IPS-NIHi7 (cell line): Measurements from ENCODE around the gene ELAVL1.

Experiments used
- DNase-seq: peaks from one replicate; pipeline ENCODE4 v3.0.0; 2012; ENCODE audit warnings: mixed read lengths; ENCODE audit errors: extremely low spot score

ELAVL1 gene

DNA sequence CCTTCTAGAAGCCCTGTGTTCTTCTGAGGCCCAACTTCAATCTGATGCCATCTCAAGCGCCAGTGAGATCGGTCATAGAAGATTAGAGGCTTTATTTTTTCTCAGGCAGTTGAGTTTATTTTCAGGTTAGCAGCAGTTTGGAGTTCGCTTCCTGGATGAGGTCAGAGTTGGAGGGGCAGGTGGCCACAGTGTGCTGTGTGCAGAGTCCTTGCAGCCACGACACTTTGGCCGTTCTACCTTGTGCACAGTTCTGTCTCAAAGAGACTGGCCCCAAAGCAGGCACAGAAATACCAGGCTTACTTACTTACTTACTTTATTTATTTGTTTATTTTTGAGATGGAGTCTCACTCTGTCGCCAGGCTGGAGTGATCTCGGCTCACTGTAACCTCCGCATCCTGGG, 15.9 kb upstream of the ELAVL1 start:
- DNase-seq = no peak

DNA sequence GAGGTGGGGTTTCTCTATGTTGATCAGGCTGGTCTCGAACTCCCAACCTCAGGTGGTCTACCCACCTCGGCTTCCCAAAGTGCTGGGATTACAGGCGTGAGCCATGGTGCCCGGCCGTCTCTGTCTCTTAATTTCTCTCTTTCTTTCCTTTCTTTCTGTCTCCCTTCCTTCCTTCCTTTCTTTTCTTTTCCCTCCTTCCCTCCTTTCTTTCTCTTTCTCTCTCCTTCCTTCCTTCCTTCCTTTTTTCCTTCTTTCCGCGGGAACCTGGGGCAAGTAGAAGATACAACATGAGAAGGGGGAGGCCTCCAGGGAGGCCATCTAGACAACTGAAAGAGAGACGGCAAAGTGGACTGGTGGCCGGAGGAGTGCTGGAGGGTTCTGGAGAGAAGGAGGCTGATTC, 15.2 kb upstream of the ELAVL1 start:
- no peak for DNase-seq

DNA sequence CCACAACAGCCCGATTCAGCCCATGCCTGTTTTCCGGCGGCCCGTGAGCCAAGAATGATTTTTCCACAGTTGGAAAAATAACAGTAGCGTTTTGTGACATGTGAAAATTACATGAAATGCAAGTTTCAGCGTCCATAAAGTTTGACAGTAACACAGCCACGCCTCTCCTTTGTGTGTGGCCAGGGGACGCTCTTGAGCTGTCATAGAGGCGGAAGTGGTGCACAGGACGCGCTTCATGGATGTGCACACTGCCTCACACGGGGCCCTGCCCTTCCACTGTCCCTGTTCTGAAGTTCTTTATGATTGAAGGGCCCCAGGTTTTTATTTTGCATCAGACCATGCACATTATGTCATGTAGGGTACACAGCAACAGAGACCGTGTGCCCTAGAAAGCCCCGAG, 12.4 kb upstream of the ELAVL1 start:
- peak; percentile 50 for DNase-seq

DNA sequence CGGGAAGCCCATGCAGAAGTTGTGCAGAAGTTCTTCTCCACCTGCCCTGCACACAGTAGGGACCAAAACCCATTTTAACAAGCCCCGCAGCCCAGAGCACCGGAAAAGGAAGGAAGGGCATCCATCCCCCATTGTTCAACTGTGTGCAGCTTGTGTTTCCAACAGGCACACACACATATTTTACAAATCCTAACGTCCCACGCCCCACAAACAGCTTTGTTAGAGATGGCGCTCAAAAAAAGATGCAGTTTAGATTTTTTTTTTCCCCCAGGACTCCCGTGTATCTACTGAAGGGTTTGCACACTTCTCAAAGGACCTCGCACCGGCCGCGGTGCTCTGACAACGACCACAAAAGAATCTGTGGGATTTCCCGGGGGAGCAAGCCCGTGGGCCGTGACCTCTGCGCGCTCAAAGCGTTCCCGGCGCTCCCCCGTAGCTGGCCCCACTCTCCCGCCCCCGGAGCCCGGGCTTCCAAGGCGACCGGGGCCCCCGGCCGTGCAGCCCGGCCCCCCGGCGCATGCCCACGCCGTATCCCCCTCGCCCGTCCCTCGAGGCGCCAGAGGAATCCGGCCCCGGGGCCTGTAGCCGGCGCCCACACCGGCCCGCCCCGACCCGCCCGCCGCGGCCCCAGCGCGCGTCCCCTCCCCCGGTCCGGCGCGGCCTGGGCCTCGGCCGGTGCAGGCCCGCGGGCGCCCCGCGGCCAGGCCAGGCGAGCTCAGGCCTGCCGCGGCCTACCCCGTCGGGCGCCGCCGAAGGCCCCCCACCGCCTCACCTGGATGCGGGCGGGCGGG, 523 bp downstream of the ELAVL1 start:
- DNase-seq = no peak

DNA sequence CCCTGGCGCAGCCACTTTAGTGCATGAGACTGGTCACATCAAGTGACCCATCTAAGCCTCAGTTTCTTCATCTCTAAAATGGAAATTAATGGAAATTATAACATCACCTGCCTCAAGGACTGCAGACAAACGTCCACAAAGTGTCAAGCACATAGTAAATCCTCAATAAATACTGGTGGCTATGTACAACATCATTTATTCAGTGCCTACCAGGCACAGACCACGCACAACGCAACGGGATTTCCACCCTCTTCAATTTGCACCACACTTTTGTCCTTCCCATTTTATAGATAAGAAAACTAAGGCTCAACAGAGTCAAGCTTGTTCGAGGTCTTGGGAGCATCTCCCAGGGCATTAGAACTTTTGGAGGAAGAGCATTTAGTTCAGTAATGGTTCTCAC, 1.4 kb downstream of the ELAVL1 start:
- DNase-seq = no peak

DNA sequence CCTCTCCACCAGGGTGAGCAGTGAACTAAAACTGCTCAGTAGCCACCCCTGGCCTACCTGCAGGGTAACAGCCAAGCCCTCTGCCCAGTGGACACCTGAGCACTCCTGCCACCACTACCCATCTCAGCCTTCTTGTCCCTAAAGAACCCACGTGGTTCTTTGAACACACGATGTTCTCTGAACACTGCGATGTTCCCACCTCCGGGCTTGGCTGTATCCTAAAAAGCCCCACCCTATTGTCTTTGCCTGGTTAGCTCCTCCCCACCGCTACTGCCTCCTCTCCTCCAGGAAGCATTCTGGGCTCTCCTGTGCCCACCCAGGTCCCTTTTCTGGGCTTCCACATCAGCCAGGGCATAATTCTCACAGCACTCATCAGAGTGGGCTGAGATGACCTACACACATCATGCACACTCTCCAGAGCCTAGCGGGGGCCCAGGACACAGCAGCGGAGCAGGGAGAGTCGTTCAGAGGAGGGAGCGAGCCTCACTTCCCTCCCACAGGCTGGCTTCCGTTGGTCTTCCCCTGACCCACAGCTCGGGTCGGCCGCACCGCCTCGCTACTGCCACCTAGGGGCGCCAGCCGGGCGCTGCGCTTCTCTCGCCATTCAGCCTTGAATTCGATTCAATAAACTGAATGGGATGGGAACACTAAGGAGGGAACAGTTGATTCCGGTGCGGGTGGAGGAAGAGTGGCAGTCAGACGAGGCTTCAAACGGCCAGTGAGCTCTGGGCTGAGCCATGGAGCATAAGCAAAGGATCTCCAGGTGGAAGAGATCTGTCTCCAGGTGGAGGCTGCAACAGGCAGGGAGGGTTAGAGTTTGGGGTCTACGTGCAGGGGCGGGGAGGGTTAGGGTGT, 3.2 kb downstream of the ELAVL1 start:
- peak; percentile 90 for DNase-seq

DNA sequence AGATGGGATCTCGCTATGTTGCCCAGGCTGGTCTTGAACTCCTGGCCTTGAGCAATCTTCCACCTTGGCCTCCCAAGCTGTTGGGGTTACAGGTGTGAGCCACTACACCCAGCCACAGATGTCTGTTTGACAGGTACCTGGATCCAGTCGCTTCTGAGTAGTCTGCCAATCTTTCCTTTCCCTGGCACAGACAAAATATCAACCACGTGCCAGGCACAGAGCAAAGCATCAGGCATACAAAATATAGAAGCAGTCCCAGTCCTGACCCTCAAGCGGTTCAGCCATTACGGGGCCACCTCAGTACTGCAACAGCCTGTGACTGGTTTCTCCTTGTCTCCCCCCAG, 3.8 kb downstream of the ELAVL1 start:
- DNase-seq = no peak

DNA sequence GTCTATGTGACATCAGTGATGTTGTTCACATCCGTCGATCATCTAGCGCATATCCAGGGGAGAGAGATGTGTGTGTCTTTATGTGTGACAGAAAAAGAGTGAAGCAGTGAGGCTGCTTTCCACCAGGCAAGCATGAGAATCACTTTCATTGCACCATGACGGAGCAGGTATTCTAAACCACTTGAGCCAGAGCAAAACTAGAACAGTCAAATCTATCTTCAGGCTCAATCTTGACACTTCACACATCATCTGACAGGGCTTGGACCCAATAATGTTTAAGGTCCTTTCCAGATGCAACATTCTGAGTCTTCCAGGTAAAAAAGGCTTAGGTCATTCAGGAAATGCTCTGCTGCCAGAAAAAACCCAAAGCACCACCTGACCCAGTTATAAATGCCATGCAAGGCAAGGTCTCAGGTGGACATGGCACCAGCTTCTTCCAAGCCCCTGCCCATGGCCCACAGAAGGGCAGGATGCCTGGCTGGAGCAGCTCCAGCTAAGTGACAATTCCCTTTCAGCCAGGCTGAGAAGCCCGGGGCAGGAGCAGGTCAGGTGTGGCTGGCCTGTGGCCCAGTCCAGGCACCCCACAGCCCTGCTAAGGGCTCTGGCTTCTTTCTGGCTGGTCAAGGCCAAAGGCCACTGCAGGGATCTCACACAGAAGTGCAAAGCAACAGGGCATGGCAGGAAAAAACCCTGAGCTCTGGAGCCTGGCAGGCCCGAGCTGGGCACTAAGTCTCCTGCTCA, 5.0 kb downstream of the ELAVL1 start:
- DNase-seq = no peak

DNA sequence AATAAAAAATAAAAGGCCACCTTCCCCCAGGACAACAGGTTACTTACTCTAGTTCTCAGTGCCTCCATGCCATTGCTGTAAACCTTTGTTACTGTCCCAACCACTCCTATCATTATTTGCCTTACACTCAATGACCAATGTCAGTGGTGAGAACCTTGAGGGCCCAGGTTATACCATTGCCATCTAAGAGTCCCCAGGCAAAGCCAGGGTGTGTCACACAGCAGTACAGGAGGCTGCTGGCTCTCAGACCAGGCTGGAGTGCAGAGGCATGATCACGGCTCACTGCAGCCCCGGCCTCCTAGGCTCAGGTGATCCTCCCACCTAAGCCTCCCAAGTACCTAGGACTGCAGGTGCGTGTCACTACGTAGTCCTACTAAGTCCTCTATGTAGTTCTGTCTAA, 6.1 kb downstream of the ELAVL1 start:
- no peak for DNase-seq

DNA sequence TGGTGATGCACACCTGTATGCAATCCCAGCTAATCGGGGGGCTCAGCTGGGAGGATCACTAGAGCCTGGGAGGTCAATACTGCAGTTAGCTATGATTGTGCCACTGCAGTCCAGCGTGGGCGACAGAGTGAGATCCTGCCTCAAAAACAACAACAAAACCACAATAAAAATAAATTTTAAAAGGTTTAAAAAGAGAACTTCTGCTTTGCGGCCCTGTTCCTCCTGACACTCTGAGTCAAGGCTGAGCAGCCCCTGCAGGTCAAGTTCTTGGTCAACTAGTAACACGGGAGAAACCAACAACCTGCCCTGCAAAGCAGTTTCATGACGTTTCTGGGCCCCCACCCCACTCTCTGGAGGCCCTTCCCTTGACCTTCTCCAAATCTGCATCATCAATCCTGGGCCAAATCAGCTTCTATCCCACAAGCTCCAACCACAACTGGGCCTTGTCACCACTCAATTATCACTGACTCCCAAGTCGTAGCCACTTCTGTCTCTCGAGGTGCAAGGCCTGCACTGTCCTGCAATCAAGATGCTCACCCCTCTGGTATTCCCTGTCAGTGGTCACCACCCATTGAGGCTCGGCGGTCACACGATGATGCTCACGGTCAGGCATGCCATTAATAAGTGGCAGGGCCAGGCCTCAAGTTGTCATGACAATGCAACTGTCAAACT, 7.5 kb downstream of the ELAVL1 start:
- no peak for DNase-seq

DNA sequence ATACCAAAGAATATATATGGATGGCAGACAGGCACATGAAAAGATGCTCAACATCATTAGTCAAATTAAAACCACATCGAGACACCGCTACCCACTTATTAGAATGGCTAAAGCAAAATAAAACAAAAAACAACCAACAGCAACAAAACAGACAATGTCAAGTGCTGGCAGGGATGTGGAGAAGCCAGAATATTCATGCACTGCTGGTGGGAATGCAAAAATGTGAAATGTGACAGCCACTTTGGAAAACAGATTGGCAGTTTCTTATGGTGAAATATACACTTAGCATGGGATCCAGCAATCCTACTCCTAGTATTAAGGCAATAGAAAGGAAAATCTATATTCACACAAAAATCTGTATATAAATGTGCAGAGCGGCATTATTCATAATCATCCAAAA, 8.6 kb downstream of the ELAVL1 start:
- no peak for DNase-seq

DNA sequence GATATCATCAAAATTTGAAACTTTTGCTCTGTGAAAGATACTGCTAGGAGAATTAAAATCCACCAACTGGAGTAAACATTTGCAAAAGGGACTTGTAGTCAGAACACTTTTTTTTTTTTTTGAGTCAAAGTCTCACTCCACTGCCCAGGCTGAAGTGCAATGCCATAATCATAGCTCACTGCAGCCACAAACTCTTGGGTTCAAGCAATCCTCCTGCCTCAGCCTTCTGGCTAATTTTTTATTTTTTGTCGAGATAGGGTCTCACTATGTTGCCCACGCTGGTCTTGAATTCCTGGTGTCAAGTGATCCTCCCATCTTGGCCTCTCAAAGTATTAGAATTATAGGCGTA, 9.7 kb downstream of the ELAVL1 start:
- no peak for DNase-seq

DNA sequence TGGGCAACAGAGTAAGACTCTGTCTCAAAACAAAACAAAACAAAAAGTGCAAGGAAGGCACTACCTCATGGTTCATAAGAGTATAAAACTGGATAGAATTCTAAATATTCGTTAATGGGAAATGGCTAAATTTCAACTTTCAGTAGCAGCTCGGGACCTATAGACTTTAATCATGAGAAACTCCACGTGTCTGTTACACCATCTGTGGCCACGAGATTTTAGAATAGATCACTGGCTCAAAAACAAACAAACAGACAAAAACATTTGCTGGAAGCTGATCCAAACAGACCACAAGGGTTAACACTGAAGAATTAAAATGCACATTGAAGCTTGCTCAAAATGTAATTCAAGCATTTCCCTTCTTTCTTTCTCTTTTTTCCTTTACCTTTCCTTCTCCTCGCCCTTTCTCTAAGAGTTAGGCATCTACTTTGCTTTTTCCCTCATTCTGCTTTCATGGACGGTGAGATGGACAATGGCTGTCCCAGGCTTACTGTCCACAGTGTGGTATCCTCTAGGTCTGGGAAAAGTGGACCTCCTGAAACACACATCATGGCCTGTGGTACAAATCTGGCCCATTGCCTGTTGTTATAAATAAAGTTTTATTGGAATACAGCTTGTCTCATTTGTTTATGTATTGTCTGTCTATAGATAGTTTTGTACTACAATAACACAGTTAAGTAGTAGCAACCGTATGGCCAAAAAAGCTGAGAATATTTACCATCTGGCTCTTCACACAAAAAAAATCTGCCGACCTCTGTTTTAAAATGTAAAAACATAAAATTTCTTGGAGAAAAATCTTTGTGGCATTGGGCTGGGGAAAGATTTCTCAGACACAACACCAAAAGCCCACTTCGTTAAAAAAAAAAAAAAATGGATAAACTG, 10.3 kb downstream of the ELAVL1 start:
- no peak for DNase-seq

DNA sequence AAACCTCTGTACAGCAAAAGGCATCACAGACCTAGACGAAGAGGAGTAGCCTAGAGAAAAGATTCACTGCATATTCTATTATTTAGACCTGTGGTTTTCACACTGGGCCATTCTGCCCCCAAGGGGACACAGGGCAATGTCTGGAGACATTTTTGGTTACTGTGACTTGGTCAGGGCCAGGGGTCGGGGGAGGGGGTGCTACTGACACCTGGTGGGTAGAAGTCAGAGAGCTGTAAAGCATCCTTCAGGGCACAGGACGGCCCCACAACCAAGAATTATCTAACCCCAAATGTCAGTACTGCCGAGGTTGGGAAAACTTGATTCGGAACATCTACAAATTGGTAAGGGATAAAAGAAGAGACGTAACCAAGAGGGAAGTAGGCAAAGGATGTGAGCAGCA, 11.3 kb downstream of the ELAVL1 start:
- DNase-seq = peak; percentile 52

DNA sequence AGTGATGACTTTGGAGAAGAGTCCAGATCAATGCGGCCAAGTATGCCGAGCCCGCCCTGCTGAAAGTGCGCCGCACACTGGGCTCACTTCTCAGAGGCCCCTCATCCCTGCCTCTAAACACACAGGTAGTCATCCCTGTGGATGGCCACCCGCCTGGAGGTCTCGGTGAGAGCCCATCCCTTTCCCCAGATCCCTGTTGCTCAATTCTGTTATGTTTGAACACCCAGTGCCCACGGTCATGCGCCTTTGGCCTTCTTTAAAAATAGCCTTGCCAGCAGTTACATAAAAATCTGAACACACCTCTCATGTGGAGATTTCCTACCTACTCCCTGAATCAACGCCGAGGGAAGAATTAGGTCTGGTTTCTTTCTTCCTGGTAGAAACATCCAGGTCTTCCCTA, 11.9 kb downstream of the ELAVL1 start:
- no peak for DNase-seq

DNA sequence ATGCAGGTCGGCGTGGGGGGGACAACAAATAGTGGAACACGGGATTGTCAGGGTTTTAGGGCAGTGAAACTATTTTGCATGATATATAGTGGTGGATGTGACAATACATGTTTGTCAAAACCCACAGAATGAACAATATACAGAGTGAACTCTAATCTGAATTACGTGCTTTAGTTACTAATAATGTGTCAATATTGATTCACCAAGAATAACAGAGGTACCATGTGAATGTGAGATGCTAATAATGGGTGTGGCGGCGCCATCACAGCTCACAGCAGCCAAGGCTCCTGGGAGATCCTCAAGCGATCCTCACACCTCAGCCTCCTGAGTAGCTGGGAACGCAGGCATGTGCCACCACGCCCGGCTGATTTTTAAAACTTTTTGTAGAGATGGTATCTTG, 12.9 kb downstream of the ELAVL1 start:
- DNase-seq = no peak

DNA sequence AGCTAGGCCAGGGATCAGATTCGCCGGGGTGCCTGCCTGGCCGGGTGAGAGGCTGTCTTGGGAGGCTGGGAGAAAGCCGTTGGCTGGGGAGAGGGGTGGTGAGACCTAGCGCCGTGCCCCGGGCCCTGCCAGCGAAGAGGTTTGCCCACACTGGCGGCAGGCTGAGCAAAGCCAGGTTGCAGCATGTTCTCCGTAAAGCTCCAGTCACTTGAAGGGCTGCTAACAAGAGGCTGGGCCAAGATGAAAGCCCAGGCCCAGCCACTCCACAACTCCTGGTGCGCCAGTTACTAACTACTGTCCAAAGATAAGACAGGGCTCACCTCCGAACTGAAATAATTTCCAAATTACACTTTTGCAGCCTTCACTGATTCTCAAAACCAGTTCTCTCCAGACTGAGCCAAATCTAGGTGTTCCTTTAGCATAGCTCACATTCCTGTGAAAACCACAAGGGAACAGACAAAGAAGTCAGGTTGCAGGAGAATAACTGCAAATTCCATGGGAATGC, 16.3 kb downstream of the ELAVL1 start:
- DNase-seq = no peak

DNA sequence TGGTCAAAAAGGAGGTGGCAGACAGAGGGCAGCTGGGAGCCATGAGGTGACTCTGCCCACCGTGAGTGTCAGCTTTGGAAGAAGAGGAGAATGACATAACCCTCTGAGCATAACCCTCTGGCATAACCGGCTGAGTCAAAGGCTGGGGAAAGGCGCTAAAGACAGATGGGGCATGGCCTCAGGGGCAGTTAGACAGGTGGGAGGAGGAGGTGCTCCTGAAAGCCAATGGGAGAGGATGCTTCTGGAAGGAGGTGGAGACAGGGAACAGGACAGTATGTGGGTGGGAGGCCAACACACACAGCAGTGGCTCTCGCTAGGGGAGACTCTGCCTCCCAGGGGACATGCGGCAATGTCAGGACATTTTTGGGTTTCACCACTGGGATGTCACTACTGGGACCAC, 17.1 kb downstream of the ELAVL1 start:
- no peak for DNase-seq

DNA sequence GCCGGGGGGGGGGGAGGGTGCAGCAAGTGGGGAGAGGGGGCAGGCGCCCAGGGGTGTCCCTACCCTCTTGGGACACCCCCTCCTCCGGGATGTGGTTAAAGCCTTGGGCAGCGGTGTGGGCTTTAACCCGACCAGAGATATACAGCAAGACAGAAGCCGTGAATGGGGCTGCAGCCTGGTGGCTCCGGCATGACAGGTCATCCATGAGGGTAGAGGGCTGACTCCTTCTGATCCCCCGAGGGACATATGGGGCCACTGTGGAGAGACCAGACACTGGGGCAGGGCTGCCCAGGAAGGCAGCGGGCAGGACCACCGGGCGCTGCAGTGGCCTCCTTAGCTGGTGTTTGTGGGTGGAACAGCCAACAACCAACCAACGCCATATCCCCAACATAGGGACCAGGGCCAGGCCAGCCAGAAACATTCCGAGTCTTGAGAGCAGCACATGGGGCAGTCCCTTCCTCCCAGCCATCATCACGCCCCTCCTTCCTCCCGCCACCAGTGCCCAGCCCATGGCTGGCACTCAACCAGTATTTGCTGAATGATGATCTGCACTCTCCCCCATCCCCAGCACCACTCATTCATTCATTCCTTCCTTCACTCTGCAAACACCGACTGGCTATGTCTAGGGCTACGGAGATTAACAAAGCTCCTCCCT, 18.2 kb downstream of the ELAVL1 start:
- no peak for DNase-seq

DNA sequence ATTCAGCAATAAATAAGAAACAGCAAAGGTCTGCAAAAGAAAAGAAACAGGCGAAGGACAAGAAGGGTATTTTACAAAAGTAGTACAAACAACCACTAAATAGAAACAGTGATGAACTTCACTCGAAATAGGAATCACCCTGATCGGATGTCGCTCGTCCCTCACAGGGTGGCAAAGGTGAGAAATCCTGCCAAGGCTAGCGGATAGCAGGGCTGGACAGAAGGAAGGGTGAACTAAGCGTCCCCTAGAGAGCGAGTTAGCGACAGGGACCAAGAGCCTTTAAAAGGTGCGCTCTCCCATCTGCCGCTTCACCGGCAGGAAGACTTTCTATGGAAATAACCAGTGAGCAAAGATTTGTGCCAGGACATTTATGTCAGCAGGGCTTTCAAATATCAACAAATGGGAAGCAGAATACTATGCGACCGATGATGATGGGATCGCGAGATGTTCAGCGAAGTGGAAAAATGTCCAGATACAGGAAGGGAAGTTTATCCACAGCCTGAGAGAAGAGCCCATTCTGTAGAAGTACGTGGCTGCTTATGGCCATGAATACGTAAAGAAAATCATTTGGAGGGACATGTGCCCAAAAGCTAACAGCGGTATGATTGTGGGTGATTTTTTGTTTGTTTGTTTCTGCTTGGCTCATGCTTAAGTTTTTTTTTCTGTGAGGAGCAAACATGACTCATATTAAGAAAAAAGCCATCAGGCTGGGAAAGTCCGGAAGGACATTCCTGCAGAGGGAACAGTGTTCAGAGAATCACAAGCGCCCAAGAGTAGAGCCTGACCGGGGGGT, 18.9 kb downstream of the ELAVL1 start:
- no peak for DNase-seq
